SK-N-DZ (cell line): Measurements from ENCODE around the gene MEI1. TPM values are rescaled to one million over a fixed set of nuclear protein-coding genes. Genes with fewer than 3 reads are reported as not detected.
A peak's percentile ranks its signal among the peaks of the same experiment; 100 is the strongest.
"Not testable (repeated sequence)": the region's sequence is repeated elsewhere in the genome, so short reads cannot be mapped to it uniquely, and the experiment has no call there.

Source experiments
- DNase-seq: peaks from one replicate; pipeline ENCODE4 v3.0.0-alpha.2; 2015; ENCODE audit warnings: low spot score
- polyA plus RNA-seq, 2 experiments: library from polyadenylated mRNA; depleted of rRNA; stranded (reverse); fragments of >200 nt; gene quantifications; 2 replicates each; pipeline ENCODE4 v1.2.3, GENCODE V29; 2014

The MEI1 gene
- polyA plus RNA-seq (2014; cell fraction: cytosol; rRNA removed) = 0.08 and 0.15 TPM in 2 replicates
- 1.2 and 2.0 TPM in 2 replicates for polyA plus RNA-seq (2014; cell fraction: nucleus; rRNA removed)

- DNase-seq = peak; percentile 26
Observed at GRCh38 chr22:41699264-41700107, at the start of gene MEI1. Gene MEI1, plus strand, starts transcription at chr22:41699503. Its CDS starts 36 bp downstream, at chr22:41699539.

- DNase-seq = no peak
Observed at GRCh38 chr22:41650229-41650628, 49.1 kb upstream of the MEI1 start.

GRCh38 chr22:41650821-41651220 lies 48.5 kb upstream of the MEI1 start:
- no peak for DNase-seq

GRCh38 chr22:41654322-41654721 lies 45.0 kb upstream of the MEI1 start:
- DNase-seq = no peak

GRCh38 chr22:41656556-41656955 lies 42.7 kb upstream of the MEI1 start:
- DNase-seq = no peak

- no peak for DNase-seq
Observed at GRCh38 chr22:41657709-41658108, 41.6 kb upstream of the MEI1 start.

GRCh38 chr22:41658869-41659268 lies 40.4 kb upstream of the MEI1 start:
- DNase-seq = no peak

- DNase-seq = no peak
Observed at GRCh38 chr22:41659941-41660340, 39.4 kb upstream of the MEI1 start.

GRCh38 chr22:41660416-41660815 lies 38.9 kb upstream of the MEI1 start:
- no peak for DNase-seq

- no peak for DNase-seq
Observed at GRCh38 chr22:41661088-41661487, 38.2 kb upstream of the MEI1 start.

GRCh38 chr22:41661713-41662112 lies 37.6 kb upstream of the MEI1 start:
- DNase-seq = no peak

GRCh38 chr22:41663594-41663993 lies 35.7 kb upstream of the MEI1 start:
- DNase-seq = not testable (repeated sequence)

- no peak for DNase-seq
Observed at GRCh38 chr22:41664490-41664889, 34.8 kb upstream of the MEI1 start.

- no peak for DNase-seq
Observed at GRCh38 chr22:41664951-41665350, 34.4 kb upstream of the MEI1 start.

- DNase-seq = no peak
Observed at GRCh38 chr22:41668971-41669911, 30.1 kb upstream of the MEI1 start.

GRCh38 chr22:41672096-41672495 lies 27.2 kb upstream of the MEI1 start:
- DNase-seq = not testable (repeated sequence)

- DNase-seq = no peak
Observed at GRCh38 chr22:41672780-41673509, 26.4 kb upstream of the MEI1 start.

- no peak for DNase-seq
Observed at GRCh38 chr22:41674846-41675340, 24.4 kb upstream of the MEI1 start.

- no peak for DNase-seq
Observed at GRCh38 chr22:41676134-41676533, 23.2 kb upstream of the MEI1 start.

GRCh38 chr22:41681616-41682015 lies 17.7 kb upstream of the MEI1 start:
- no peak for DNase-seq
